Activated naive CD8-positive, alpha-beta T cell treated with anti-CD3 and anti-CD28 coated beads, Interleukin-2, amount 10 ng/mL, durations not matched to agents 7 days and 5 days (primary cell): ENCODE results near the gene NPEPPS. TPM values are rescaled to one million over a fixed set of nuclear protein-coding genes. Genes with fewer than 3 reads are reported as not detected.
A peak's percentile ranks its signal among the peaks of the same experiment; 100 is the strongest.

Experiments
- ATAC-seq: fragments of 150-1000 bp; cut with Tn5 transposase; one replicate; pipeline ENCODE4 v1.10.0; 2021; ENCODE audit warnings: low read depth, moderate library complexity
- POLR2A ChIA-PET: fragments of 350-600 bp; sonication (Branson Sonifier 250); formaldehyde crosslinking; loops from one replicate; lab custom pipeline; 2021; ENCODE audit warnings: antibody characterized with exemption; lab: Charles Lee
- DNase-seq: peaks from one replicate; pipeline ENCODE4 v3.0.0; 2021
- H3K27ac Mint-ChIP-seq: one replicate; pipeline ENCODE4 v1.8.0; 2022; ENCODE audit warnings: mild to moderate bottlenecking, mixed read lengths
- H3K27me3 Mint-ChIP-seq: one replicate; pipeline ENCODE4 v1.8.0; 2022; ENCODE audit warnings: mild to moderate bottlenecking, moderate library complexity, mixed read lengths
- H3K36me3 Mint-ChIP-seq: one replicate; pipeline ENCODE4 v1.8.0; 2021; ENCODE audit warnings: mild to moderate bottlenecking, mixed read lengths
- H3K4me1 Mint-ChIP-seq: one replicate; pipeline ENCODE4 v1.8.0; 2021; ENCODE audit warnings: mixed read lengths
- H3K4me3 Mint-ChIP-seq: one replicate; pipeline ENCODE4 v1.8.0; 2022; ENCODE audit warnings: mild to moderate bottlenecking, moderate library complexity, mixed read lengths
- H3K9me3 Mint-ChIP-seq: one replicate; pipeline ENCODE4 v1.8.0; 2021; ENCODE audit warnings: mixed read lengths
- total RNA-seq, 2 experiments: library from RNA; stranded (reverse); gene quantifications; one replicate each; pipeline ENCODE4 v1.2.3, GENCODE V29; 2021

NPEPPS gene
- total RNA-seq, 2 experiments from 2014 or later: 101 to 104 TPM

- peaks cover 26% of the 10 kb centered on the region for H3K36me3 Mint-ChIP-seq
- POLR2A ChIA-PET: no interaction called here
Observed at GRCh38 chr17:47622180-47622549, 91.3 kb downstream of the NPEPPS start.

DNA sequence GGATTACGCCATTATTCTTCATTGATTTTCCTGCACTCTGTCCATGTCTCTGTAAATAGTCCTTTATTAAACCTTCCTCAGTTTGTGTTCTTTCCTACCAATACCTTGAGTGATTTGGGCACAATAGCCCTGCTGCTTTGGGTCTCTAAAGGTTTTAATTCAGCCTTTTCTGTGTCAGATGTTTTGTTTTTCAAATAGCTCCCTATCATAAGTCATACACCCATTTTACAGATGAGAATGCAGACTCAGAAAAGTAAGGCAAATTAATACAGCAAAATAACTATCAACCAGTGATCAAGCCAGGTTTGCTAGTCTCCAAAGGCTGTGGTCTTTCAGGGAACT, 93.8 kb downstream of the NPEPPS start:
- DNase-seq (no peak), ATAC-seq (no peak)
- no peaks in the 10 kb centered on the region for H3K9me3 Mint-ChIP-seq
- H3K4me3 Mint-ChIP-seq: no peak overlapping the region
- peaks cover 9% of the 10 kb centered on the region for H3K36me3 Mint-ChIP-seq
- H3K4me1 Mint-ChIP-seq: peaks cover 18% of the 10 kb centered on the region
- H3K27me3 Mint-ChIP-seq: no peaks in the 10 kb centered on the region
- POLR2A ChIA-PET: interaction anchor here (0.7 to 1.9 kb wide), 2 partner anchors 10 to 315 kb away, joined by 3 to 7 read pairs; no protein-coding TSS in a partner anchor
- H3K27ac Mint-ChIP-seq: no peak overlapping the region

More at GRCh38 chr17:47622180-47622549, 91.3 kb downstream of the NPEPPS start:
- no peak overlapping the region for H3K27ac Mint-ChIP-seq
- H3K9me3 Mint-ChIP-seq: no peaks in the 10 kb centered on the region
- H3K4me3 Mint-ChIP-seq: no peak overlapping the region
- peaks cover 21% of the 10 kb centered on the region for H3K4me1 Mint-ChIP-seq
- H3K27me3 Mint-ChIP-seq: no peaks in the 10 kb centered on the region
- DNase-seq (no peak), ATAC-seq (no peak)

DNA sequence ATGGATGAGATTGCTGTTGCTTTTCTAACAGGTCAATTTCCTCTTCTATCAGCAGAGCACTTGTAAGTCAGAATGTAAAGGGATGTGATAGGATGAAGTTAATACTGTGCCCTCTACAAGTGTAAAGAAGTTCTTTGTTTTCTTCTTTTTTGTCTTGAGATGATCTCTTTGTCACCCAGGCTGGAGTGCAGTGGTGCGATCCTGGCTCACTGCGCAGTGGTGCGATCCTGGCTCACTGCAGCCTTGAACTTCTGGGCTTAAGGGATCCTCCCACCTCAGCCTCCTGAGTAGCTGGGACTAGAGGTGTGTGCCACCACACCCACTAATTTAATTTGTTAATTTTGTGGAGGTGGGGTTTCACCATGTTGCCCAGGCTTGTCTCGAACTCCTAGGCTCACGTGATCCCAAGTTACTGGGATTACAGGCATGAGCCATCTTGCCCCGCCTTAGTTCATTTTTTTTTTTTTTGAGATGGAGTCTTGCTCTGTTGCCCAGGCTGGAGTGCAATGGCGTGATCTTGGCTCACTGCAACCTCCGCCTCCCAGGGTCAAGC, 97.2 kb downstream of the NPEPPS start:
- Mint-ChIP-seq H3K9me3 (no peaks in the 10 kb centered on the region), H3K36me3 (peaks cover 2% of the 10 kb centered on the region), H3K27ac (no peak overlapping the region), H3K27me3 (no peaks in the 10 kb centered on the region), H3K4me3 (no peak overlapping the region), H3K4me1 (peaks cover 4% of the 10 kb centered on the region)
- POLR2A ChIA-PET: no interaction called here
- no peak for DNase-seq
- no peak for ATAC-seq

GRCh38 chr17:47629826-47630225, 98.9 kb downstream of the NPEPPS start:
- DNase-seq (no peak), ATAC-seq (no peak)
- POLR2A ChIA-PET: no interaction called here
- H3K36me3 Mint-ChIP-seq: no peaks in the 10 kb centered on the region
- H3K4me1 Mint-ChIP-seq: peaks cover 7% of the 10 kb centered on the region
- no peak overlapping the region for H3K4me3 Mint-ChIP-seq
- H3K27me3 Mint-ChIP-seq: no peaks in the 10 kb centered on the region
- H3K27ac Mint-ChIP-seq: no peak overlapping the region
- no peaks in the 10 kb centered on the region for H3K9me3 Mint-ChIP-seq

DNA sequence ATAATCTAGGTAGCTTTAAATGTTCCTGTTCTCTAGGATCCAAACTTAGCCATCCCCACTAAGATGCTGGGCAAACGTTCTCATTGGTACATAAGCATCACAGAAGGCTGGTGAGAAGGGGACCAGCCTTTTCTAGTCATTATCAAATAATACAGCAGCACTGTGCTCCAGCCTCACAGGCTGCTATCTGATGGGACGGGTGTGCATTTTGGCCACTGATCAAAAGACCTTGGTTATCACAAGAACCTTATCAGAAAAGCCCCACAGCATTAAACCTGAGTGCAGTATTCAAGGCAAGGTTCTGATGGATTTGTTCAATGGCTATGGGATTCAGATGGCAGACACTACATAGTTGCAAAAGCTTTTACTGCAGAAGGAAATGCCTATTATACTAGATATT, 99.7 kb downstream of the NPEPPS start:
- H3K27me3 Mint-ChIP-seq: no peaks in the 10 kb centered on the region
- H3K9me3 Mint-ChIP-seq: no peaks in the 10 kb centered on the region
- H3K4me1 Mint-ChIP-seq: peaks cover 8% of the 10 kb centered on the region
- no peak overlapping the region for H3K4me3 Mint-ChIP-seq
- no peak overlapping the region for H3K27ac Mint-ChIP-seq
- no peak for DNase-seq
- POLR2A ChIA-PET: no interaction called here
- no peak for ATAC-seq
- H3K36me3 Mint-ChIP-seq: no peaks in the 10 kb centered on the region

DNA sequence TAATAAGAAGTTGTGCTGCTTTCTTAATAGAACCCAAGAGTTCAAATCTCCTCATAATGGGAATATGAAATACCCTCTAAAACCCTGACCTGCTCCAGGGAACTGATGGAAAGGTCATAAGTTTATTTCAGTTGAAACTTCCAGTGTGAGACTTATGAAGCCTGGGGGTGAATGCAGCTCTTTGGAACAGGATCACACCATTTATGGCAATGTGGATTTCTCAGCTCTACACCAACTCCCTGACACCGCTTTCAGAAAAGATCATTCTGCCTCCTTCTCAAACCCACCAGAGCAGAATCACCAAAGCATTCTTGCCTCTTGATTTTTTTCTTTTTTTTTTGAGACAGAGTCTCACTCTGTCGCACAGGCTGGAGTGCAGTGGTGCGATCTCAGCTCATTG, 102.1 kb downstream of the NPEPPS start:
- Mint-ChIP-seq H3K36me3 (peaks cover 13% of the 10 kb centered on the region), H3K4me1 (peaks cover 17% of the 10 kb centered on the region), H3K27me3 (no peaks in the 10 kb centered on the region), H3K27ac (no peak overlapping the region), H3K9me3 (no peaks in the 10 kb centered on the region), H3K4me3 (no peak overlapping the region)
- POLR2A ChIA-PET: no interaction called here
- ATAC-seq (no peak), DNase-seq (no peak)

DNA sequence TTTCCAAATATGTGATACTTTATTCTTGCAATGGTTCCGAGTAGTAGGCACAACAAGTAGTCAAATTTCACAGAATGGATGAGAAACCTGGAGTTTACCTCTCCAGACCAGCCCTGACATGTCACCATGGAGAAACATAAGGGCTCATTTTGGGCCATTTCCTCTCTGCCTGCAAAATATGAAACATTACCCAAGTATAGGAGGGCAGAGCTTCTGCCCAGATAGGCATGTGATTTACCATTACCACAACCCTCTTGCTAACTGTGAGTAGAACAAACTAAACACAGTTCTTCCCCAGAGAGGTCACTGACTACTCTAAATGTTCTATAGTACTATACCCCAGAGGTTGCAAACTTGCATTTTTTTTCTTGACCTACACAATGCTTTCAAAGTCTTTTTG, 103.1 kb downstream of the NPEPPS start:
- Mint-ChIP-seq H3K9me3 (no peaks in the 10 kb centered on the region), H3K27ac (no peak overlapping the region), H3K36me3 (peaks cover 17% of the 10 kb centered on the region), H3K4me3 (no peak overlapping the region), H3K27me3 (no peaks in the 10 kb centered on the region), H3K4me1 (peaks cover 19% of the 10 kb centered on the region)
- POLR2A ChIA-PET: interaction anchor here (0.6 to 3.0 kb wide), 3 partner anchors 9 to 25 kb away, joined by 5 to 11 read pairs (median 7); partner anchors contain the start of gene KPNB1
- ATAC-seq (peak; percentile 49), DNase-seq (no peak)

DNA sequence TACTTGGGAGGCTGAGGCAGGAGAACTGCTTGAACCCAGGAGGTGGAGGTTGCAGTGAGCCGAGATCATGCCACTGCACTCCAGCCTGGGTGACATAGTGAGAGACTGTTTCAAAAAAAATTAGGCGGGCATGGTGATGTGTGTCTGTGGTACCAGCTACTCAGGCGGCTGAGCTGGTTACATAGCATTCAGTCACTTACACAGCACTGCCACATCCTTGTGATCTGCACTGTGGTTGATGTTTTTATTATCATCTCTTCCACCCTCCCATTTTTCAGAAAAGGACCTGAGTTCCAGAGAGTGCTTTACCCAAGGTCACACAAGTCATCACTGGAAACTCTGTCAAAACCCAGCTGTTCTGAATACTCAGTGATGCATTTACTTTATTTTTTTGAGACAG, 104.0 kb downstream of the NPEPPS start:
- H3K36me3 Mint-ChIP-seq: peaks cover 19% of the 10 kb centered on the region
- no peaks in the 10 kb centered on the region for H3K9me3 Mint-ChIP-seq
- no peak overlapping the region for H3K4me3 Mint-ChIP-seq
- H3K27me3 Mint-ChIP-seq: no peaks in the 10 kb centered on the region
- no peak overlapping the region for H3K27ac Mint-ChIP-seq
- peaks cover 19% of the 10 kb centered on the region for H3K4me1 Mint-ChIP-seq
- ATAC-seq: peak; percentile 60
- POLR2A ChIA-PET: interaction anchor here (1.7 to 3.0 kb wide), 2 partner anchors 9 to 15 kb away, joined by 7 to 11 read pairs; partner anchors contain the start of gene KPNB1
- DNase-seq: no peak

DNA sequence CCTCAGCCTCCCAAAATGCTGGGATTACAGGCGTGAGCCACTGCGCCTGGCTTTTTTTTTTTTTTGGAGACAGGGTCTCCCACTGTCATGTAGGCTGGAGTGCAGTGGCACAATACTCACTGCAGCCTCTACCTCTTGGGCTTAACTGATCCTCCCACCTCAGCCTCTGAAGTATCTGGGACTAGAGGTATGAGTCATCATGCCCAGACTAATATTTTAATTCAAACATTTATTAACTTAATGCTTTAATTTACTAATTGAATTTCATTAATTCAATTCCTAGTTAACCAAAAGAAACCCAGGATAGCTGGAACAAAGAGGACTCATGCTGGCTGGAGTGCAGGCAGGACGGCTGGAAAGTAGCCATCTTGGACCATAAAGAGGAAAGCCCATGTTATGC, 104.8 kb downstream of the NPEPPS start:
- no peak for DNase-seq
- peaks cover 19% of the 10 kb centered on the region for H3K4me1 Mint-ChIP-seq
- no peak for ATAC-seq
- H3K9me3 Mint-ChIP-seq: no peaks in the 10 kb centered on the region
- no peak overlapping the region for H3K4me3 Mint-ChIP-seq
- H3K36me3 Mint-ChIP-seq: peaks cover 19% of the 10 kb centered on the region
- H3K27ac Mint-ChIP-seq: no peak overlapping the region
- POLR2A ChIA-PET: interaction anchor here (3.0 kb wide), 1 partner anchor 14 kb away, joined by 11 read pairs; the partner anchor contains the start of gene KPNB1
- no peaks in the 10 kb centered on the region for H3K27me3 Mint-ChIP-seq

DNA sequence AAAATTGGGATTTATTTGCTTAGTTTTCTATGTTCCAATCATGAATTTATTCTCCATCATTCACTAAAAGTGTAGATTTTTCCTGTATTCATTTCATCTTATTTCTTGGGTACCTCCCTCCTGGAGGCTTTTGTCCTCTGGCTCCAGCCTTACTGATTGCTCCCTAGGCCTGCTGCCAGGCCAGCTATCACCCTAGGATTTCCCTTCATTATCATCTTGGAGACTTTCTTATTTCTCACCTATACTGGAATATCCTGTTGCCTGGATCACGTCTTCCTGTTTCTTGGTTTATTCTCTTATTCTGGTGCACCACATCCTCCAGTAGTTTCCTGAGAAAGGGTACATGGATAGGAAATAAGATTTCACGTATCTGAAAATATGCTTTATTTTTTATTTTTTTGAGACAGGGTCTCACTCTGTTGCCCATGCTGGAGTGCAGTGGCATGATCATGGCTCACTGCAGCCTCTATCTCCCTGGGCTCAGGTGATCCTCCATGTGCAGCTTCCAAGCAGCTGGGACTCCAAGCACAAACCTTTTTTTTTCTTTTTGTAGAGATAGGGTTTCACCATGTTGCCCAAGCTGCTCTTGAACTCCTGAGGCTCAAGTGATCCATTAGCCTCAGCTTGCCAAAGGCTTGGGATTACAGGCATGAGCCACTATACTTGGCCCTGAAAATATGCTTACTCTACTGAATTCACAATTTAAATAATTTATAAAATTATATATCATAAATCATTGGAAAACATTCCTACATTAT, 105.5 kb downstream of the NPEPPS start:
- Mint-ChIP-seq H3K4me3 (peak overlapping the region; percentile 72), H3K27ac (peak overlapping the region; percentile 63)

DNA sequence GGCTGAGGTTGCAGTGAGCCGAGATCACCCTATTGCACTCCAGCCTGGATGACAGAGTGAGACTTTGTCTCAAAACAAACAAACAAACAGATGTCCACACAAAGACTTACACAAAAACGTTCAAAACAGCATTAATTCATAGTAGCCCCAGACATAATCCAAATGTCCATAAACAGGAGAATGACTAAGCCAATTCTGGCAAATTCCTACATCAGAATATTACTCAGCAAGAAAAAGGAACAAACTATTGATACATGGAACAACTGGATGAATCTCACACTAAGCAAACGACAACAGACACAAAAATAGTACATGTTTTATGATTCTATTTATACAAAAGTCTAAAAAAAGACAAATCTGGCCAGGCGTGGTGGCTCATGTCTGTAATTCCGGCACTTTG, 108.0 kb downstream of the NPEPPS start:
- H3K9me3 Mint-ChIP-seq: no peaks in the 10 kb centered on the region
- peaks cover 24% of the 10 kb centered on the region for H3K4me1 Mint-ChIP-seq
- H3K36me3 Mint-ChIP-seq: peaks cover 19% of the 10 kb centered on the region
- ATAC-seq (no peak), DNase-seq (no peak)
- no peak overlapping the region for H3K27ac Mint-ChIP-seq
- no peaks in the 10 kb centered on the region for H3K27me3 Mint-ChIP-seq
- POLR2A ChIA-PET: no interaction called here
- H3K4me3 Mint-ChIP-seq: no peak overlapping the region

More for the DNA sequence above, 105.5 kb downstream of the NPEPPS start:
- ATAC-seq (no peak), DNase-seq (no peak)
- POLR2A ChIA-PET: interaction anchor here (3.0 kb wide), 1 partner anchor 13 kb away, joined by 11 read pairs; the partner anchor contains the start of gene KPNB1
- no peaks in the 10 kb centered on the region for H3K9me3 Mint-ChIP-seq
- H3K4me1 Mint-ChIP-seq: peaks cover 23% of the 10 kb centered on the region
- peaks cover 19% of the 10 kb centered on the region for H3K36me3 Mint-ChIP-seq
- H3K27me3 Mint-ChIP-seq: no peaks in the 10 kb centered on the region

GRCh38 chr17:47640076-47640475, 109.2 kb downstream of the NPEPPS start:
- Mint-ChIP-seq H3K4me1 (peaks cover 19% of the 10 kb centered on the region), H3K9me3 (no peaks in the 10 kb centered on the region), H3K36me3 (peaks cover 22% of the 10 kb centered on the region), H3K27me3 (no peaks in the 10 kb centered on the region), H3K4me3 (no peak overlapping the region), H3K27ac (no peak overlapping the region)
- no peak for DNase-seq
- ATAC-seq: no peak
- POLR2A ChIA-PET: interaction anchor here (0.7 kb wide), 1 partner anchor 22 kb away, joined by 3 read pairs; no protein-coding TSS in a partner anchor

GRCh38 chr17:47641202-47641601, 110.3 kb downstream of the NPEPPS start:
- ATAC-seq: no peak

GRCh38 chr17:47643116-47643515, 112.2 kb downstream of the NPEPPS start:
- Mint-ChIP-seq H3K36me3 (peaks cover 9% of the 10 kb centered on the region), H3K27ac (no peak overlapping the region), H3K9me3 (no peaks in the 10 kb centered on the region), H3K27me3 (no peaks in the 10 kb centered on the region), H3K4me3 (no peak overlapping the region), H3K4me1 (peaks cover 13% of the 10 kb centered on the region)
- no peak for ATAC-seq
- DNase-seq: no peak
- POLR2A ChIA-PET: no interaction called here

More at GRCh38 chr17:47641202-47641601, 110.3 kb downstream of the NPEPPS start:
- Mint-ChIP-seq H3K4me1 (peaks cover 16% of the 10 kb centered on the region), H3K4me3 (no peak overlapping the region), H3K9me3 (no peaks in the 10 kb centered on the region), H3K27ac (no peak overlapping the region), H3K36me3 (peaks cover 22% of the 10 kb centered on the region), H3K27me3 (no peaks in the 10 kb centered on the region)
- DNase-seq: no peak
- POLR2A ChIA-PET: no interaction called here
